GM18517 (cell line): ENCODE measurements around the gene LPP.

Experiments
- ATAC-seq: cut with Tn5 transposase; IDR thresholded peaks from one replicate; pipeline ENCODE4 v1.9.1; 2021; ENCODE audit warnings: mild to moderate bottlenecking, moderate library complexity; ENCODE audit not compliant: unreplicated experiment

LPP gene

GRCh38 chr3:188834349-188834748 is 680.4 kb downstream of the LPP start:
- no peak for ATAC-seq

DNA sequence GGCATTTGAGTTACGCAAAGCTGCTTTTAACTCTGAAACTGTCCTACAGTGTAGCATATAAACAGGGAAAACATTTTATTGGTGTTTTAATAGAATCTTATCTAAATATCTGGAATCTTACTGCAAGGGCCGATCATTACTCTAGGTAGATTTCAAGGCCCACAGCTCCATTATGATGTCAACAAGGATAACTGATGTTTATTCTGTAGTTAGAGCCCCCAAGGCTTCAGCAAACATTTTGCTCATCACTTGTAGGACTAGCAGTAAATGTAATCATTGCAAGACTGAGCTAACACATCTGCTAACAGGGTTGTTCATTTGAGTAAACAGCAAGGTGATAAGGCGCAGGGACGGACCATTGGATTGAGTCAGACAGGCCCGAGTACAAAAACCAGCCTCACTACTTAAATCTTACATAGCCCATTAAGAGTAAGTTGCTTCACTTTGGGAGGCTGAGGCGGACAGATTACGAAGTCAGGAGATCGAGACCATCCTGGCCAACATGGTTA is 685.3 kb downstream of the LPP start:
- no peak for ATAC-seq

DNA sequence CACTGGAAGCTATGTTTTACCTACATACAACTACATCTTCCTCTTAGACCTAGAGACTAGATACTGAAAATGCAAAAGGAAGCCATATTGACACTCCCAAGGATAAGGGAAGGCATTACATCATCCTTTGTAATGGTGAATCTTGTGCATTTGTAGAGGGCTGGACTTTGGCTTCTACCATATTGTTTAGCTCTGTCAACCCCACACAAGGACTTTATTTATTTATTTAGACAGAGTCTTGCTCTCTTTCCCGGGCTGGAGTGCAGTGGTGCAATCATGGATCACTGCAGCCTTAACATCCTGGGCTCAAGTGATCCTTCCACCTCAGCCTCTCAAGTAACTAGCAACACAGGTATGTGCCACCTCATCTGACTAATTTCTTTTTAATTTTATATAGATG is 686.3 kb downstream of the LPP start:
- ATAC-seq = no peak

DNA sequence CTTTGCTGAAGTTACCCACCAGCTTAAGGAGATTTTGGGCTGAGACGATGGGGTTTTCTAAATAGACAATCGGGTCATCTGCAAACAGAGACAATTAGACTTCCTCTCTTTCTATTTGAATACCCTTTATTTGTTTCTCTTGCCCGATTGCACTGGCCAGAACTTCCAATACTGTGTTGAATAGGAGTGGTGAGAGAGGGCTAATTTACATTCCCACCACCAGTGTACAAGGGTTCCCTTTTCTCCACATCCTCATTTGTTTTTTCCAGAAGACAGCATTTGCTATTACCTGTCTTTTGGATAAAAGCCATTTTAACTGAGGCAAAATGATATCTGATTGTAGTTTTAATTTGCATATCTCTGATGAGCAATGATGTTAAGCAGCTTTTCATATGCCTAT is 687.9 kb downstream of the LPP start:
- no peak for ATAC-seq

- no peak for ATAC-seq
Measured at GRCh38 chr3:188842639-188843038, 688.7 kb downstream of the LPP start.

- no peak for ATAC-seq
Measured at GRCh38 chr3:188844096-188844495, 690.1 kb downstream of the LPP start.

DNA sequence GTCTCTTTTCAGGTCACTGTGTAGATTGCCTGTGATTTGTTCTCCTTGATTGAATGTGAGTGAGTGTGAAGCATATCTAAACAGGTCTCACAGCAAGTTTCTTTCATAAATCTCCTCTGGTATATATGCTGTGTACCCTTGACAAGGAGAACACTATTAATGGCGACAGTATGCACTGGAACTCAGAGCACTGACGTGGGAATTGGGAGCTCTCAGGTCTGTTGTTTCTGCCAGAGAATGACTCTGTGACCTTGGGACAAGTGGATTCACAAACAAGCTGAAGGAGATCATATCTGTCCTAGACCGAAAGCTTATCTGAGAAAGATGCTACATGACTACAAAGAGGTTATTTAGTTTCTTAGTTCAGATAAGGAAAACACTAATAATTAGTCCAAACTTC is 691.6 kb downstream of the LPP start:
- no peak for ATAC-seq

DNA sequence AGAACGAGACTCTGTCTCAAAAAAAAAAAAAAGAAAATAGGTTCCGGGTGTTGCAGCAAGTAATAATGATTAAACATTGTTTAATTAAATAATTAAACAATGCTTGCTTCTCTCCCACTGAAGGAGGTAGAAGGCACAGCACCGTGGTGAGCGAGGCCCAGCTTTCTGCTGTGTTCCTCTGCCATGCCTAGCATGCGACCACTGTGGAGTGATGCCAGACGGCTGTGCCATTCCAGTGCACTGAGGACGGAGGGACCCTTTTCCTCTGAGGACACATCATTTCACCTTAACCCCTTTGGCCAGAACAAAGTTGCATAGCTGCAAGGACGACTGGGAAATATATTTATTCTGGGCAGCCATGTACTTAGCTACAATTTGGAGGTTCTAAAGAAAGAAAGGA is 695.0 kb downstream of the LPP start:
- no peak for ATAC-seq

- no peak for ATAC-seq
Measured at GRCh38 chr3:188853856-188854771, 700.2 kb downstream of the LPP start.

- ATAC-seq = no peak
Measured at GRCh38 chr3:188854772-188855149, 700.8 kb downstream of the LPP start.

DNA sequence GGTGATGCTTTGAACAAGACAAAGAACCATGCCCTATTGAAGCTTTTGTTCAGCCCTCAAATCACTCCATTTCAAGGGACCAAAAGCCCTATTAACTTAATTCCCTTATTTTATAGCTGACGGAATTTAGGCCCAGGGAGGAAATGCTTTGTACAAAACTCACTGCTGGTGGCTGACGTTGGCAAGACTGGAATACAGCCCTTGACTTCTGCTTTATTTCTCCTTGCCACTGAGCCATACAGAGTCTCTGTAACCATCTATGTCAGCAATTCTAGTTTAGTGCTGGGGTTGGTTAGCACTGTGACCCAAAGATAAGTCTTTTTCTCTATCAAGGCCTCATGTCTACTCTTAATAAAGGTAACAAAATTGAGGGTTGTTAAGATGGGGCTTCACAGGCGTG is 701.7 kb downstream of the LPP start:
- ATAC-seq = no peak

GRCh38 chr3:188860147-188860546 is 706.2 kb downstream of the LPP start:
- ATAC-seq = no peak

GRCh38 chr3:188861842-188862744 is 708.1 kb downstream of the LPP start:
- ATAC-seq = no peak

- ATAC-seq = no peak
Measured at GRCh38 chr3:188863999-188864406, 710.0 kb downstream of the LPP start.

- no peak for ATAC-seq
Measured at GRCh38 chr3:188867691-188868265, 713.8 kb downstream of the LPP start.

DNA sequence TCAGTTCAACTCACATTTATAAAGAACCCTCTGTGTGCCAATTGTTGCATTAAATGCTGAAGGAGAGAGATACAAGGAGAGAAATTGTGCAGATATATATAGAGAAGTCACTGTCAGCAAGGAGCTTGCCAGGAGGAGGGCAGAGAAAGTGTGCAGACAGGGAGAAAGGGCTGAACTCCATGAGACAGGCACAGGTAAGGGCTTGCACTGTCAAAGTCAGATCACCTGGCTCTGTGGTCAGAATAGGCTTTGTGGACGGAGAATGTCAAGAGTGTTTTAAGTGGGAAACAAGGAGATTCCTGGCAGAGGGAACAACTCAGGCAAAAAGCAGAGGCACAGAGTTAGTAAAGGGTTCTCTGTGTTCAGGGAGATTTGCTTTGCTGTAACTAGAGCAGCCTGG is 714.8 kb downstream of the LPP start:
- no peak for ATAC-seq

GRCh38 chr3:188869628-188870027 is 715.7 kb downstream of the LPP start:
- ATAC-seq = no peak

DNA sequence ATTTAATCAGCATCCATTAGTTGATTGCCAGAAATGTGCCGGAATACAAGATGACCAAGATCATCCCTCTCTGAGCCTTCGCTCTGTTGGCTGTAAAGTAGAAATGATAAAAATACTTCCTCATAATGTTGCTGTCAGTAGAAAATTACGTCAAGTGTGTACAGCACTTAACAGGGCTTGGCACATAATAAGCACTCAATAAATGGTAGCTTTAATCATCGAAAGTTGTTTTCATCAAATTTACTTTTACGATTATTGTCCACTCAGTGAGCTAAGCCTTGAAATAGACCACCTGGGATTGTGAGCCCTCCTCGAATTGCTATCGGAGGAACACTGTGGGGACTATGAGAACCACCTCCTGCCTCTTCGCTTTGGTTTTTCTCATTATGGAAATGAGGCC is 716.5 kb downstream of the LPP start:
- no peak for ATAC-seq

DNA sequence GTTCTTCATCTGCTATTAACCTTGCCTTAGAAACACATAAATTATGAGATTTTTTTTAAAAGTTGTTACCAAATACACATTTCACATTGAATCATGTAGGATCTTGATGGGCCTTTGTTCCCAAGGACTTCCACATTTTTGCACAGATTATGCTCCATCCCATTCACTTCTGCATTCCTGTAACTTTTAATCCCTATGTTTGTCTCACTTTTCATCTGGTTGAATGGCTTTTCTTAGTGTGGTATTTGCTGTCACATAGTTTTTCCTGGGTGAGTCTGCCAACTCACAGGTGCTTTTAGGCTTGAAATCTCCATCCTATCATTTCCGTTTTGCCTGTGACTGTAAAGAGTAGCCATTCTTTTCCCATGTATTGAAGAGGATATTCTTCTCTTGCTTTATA is 720.6 kb downstream of the LPP start:
- no peak for ATAC-seq

DNA sequence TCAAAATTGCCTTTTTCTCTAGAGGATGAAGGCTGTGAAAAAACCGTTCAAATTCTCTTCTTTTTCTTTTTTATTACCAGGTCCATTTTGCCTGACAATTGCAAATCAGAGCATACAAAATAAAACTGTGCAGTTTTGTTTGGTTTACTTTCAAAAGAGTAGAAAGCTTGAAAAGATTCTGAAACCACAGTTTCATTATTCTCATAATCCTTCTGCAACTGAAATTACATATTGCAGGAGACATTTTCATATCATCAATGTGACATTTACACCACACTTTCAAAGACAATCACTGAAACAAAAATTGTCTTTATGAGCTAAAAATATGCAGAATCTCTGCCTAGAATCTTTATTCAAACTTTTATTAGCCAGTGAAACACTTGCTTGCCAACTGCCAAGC is 721.5 kb downstream of the LPP start:
- no peak for ATAC-seq

GRCh38 chr3:188876370-188876769 is 722.4 kb downstream of the LPP start:
- no peak for ATAC-seq
